K562 (cell line): ENCODE results near the gene IFT122.

Experiments
- CHD2 ChIP-seq: IDR thresholded peaks from 2 replicates; pipeline ENCODE4 v1.6.1; 2011; ENCODE audit warnings: low read depth, low read length
- CTCF ChIP-seq, 3 experiments: IDR thresholded peaks in 2 of 3; conservative IDR thresholded peaks in 1 of 3; 2 replicates each; pipeline ENCODE4 v1.5.1; 2011 to 2012; ENCODE audit warnings: low read length in 3 of 3, mild to moderate bottlenecking in 3 of 3, control low read depth in 2 of 3, improper control_type of control experiment in 1 of 3, inconsistent platforms in 1 of 3, low read depth in 1 of 3, mixed read lengths in 1 of 3, moderate library complexity in 1 of 3; ENCODE audit not compliant: insufficient read depth in 2 of 3
- EHMT2 ChIP-seq: fragments of 450-650 bp; IDR thresholded peaks from 2 replicates; pipeline ENCODE4 v1.6.1; 2018; ENCODE audit warnings: antibody characterized with exemption
- HCFC1 ChIP-seq: IDR thresholded peaks from 2 replicates; pipeline ENCODE4 v1.6.1; 2012; ENCODE audit warnings: low read depth, low read length, improper control_type of control experiment
- MYC ChIP-seq, 2 experiments: fragments of 250-450 bp in 1 of 2; sonication (Bioruptor Pico) in 1 of 2; IDR thresholded peaks; 2 replicates each; pipeline versions ENCODE4 v1.5.1 to v1.6.1; 2012 to 2021; ENCODE audit warnings: low read depth in 2 of 2, borderline replicate concordance in 1 of 2, improper control_type of control experiment in 1 of 2, low read length in 1 of 2, mild to moderate bottlenecking in 1 of 2, moderate library complexity in 1 of 2
- TF ChIP-seq, protein P1 (sequence below): fragments of 450-650 bp; IDR thresholded peaks from 2 replicates; pipeline ENCODE4 v1.6.1; 2017; ENCODE audit warnings: antibody characterized with exemption, mild to moderate bottlenecking

- no peak for TF ChIP-seq CHD2
- no peak for TF ChIP-seq MYC (IDR thresholded peaks at IDR 0.05; ENCODE audit: low read depth, low read length)
- no peak for TF ChIP-seq MYC (CRISPR knock-in tag; IDR thresholded peaks at IDR 0.05; ENCODE audit: borderline replicate concordance, low read depth)
- TF ChIP-seq CTCF (IDR thresholded peaks at IDR 0.05 in 2 of 3, conservative IDR thresholded peaks at IDR 0.05 in 1 of 3; ENCODE audit: insufficient read depth in 2 of 3, low read depth in 1 of 3, low read length in 3 of 3) = no peak
- no peak for TF ChIP-seq HCFC1
- TF ChIP-seq EHMT2 = no peak
- TF ChIP-seq, protein P1, sequence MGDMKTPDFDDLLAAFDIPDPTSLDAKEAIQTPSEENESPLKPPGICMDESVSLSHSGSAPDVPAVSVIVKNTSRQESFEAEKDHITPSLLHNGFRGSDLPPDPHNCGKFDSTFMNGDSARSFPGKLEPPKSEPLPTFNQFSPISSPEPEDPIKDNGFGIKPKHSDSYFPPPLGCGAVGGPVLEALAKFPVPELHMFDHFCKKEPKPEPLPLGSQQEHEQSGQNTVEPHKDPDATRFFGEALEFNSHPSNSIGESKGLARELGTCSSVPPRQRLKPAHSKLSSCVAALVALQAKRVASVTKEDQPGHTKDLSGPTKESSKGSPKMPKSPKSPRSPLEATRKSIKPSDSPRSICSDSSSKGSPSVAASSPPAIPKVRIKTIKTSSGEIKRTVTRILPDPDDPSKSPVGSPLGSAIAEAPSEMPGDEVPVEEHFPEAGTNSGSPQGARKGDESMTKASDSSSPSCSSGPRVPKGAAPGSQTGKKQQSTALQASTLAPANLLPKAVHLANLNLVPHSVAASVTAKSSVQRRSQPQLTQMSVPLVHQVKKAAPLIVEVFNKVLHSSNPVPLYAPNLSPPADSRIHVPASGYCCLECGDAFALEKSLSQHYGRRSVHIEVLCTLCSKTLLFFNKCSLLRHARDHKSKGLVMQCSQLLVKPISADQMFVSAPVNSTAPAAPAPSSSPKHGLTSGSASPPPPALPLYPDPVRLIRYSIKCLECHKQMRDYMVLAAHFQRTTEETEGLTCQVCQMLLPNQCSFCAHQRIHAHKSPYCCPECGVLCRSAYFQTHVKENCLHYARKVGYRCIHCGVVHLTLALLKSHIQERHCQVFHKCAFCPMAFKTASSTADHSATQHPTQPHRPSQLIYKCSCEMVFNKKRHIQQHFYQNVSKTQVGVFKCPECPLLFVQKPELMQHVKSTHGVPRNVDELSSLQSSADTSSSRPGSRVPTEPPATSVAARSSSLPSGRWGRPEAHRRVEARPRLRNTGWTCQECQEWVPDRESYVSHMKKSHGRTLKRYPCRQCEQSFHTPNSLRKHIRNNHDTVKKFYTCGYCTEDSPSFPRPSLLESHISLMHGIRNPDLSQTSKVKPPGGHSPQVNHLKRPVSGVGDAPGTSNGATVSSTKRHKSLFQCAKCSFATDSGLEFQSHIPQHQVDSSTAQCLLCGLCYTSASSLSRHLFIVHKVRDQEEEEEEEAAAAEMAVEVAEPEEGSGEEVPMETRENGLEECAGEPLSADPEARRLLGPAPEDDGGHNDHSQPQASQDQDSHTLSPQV = no peak
Measured at GRCh38 chr3:129529436-129530210, 89.6 kb downstream of the IFT122 start.
